PC-9 (cell line): Measurements from ENCODE around the gene DST.

Experiments
- EZH2 ChIP-seq: fragments of 200-600 bp; sonication (generic); IDR thresholded peaks from 2 replicates; pipeline ENCODE4 v1.8.0; 2017; ENCODE audit warnings: antibody characterized with exemption, low read depth
- TF ChIP-seq, protein P1 (sequence below): fragments of 200-600 bp; sonication (generic); conservative IDR thresholded peaks from 2 replicates; pipeline ENCODE4 v1.6.1; 2017; ENCODE audit warnings: mixed run types, antibody characterized with exemption, mild to moderate bottlenecking, moderate library complexity

- no peak for TF ChIP-seq EZH2
- TF ChIP-seq, protein P1, sequence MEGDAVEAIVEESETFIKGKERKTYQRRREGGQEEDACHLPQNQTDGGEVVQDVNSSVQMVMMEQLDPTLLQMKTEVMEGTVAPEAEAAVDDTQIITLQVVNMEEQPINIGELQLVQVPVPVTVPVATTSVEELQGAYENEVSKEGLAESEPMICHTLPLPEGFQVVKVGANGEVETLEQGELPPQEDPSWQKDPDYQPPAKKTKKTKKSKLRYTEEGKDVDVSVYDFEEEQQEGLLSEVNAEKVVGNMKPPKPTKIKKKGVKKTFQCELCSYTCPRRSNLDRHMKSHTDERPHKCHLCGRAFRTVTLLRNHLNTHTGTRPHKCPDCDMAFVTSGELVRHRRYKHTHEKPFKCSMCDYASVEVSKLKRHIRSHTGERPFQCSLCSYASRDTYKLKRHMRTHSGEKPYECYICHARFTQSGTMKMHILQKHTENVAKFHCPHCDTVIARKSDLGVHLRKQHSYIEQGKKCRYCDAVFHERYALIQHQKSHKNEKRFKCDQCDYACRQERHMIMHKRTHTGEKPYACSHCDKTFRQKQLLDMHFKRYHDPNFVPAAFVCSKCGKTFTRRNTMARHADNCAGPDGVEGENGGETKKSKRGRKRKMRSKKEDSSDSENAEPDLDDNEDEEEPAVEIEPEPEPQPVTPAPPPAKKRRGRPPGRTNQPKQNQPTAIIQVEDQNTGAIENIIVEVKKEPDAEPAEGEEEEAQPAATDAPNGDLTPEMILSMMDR, result no peak
Observed at GRCh38 chr6:56537223-56537770, 105.4 kb downstream of the DST start.
